HK-2 (cell line): ENCODE data around the gene TRABD2B.

Experiments used
- DNase-seq: peaks from one replicate; pipeline ENCODE4 v3.0.0-alpha.2; 2018; ENCODE audit not compliant: unreplicated experiment

Gene TRABD2B

DNA sequence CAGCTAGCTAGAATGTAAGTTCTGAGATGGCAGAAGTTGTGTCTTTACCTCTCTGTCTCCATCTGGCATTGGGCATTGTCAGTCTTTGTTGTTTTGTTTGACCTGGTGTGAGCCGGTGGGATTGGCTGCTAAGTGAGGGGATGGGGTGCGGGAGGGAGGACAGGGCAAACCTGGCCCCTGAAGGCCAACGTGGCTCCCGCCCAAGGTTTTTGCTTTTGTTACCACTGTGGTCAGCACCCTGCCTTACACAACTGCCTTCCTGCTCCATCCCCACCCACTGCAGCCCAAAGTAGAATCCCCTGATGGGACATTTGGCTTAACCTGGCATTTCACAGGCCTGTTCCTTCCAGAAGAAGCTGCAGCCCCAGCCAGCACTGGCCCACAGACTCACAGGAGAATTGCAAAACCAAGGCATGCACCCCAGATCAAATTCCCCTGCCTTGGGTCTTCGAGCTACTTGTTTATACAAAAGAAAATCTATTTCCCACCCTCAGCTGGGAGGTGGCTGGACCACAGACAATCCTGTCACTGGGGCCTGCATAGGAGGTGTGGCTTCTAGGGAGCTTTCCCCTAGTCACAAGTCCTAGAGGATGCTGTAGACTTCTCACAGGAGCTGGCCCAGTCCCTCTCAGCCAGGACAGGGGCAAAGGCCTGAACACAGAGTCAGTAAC, 147.5 kb downstream of the TRABD2B start:
- no peak for DNase-seq

DNA sequence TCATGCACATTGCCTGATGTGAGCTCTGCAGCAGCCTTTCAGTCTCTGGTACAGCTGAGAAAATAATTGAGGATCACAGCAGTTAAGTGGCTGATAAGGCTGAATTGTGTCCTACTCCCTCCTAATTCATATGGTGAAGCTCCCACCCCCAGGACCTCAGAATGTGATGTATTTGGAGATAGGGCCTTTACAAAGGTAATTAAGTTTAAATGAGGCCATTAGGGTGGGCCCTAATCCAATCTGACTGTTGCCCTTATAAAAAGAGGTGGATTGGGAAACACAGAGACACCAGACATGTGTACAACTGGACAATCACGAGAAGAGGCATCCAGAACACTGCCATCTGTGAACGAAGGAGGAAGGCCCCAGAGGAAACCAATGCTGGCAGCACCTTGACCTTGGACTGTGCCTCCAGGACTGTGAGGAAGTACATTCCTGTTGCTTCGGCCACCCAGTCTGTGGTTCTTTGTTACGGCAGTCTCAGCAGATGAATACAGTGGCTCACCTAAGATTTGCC, 148.1 kb downstream of the TRABD2B start:
- no peak for DNase-seq

GRCh38 chr1:47847763-47848162, 149.4 kb downstream of the TRABD2B start:
- no peak for DNase-seq

DNA sequence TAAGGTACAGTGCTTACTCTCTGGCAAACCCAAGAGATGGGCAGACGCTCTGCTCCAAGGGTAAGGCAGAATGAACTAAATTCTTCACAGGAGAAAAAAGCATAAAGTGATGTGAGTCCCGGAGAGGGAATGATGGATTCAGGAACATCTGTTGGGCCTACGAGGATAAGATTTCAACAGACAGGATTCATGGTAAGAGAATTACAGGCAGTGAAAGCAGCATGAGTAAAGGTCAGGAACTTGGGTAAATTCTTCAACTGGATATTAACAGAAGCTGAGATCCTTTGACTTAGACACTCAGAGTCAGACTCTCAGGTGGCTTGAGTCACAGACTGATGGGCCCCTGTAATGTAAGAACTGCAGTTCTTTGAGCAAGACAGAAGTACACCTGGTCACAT, 152.6 kb downstream of the TRABD2B start:
- no peak for DNase-seq

- DNase-seq = no peak
Measured at GRCh38 chr1:47843781-47844557, 153.2 kb downstream of the TRABD2B start.

DNA sequence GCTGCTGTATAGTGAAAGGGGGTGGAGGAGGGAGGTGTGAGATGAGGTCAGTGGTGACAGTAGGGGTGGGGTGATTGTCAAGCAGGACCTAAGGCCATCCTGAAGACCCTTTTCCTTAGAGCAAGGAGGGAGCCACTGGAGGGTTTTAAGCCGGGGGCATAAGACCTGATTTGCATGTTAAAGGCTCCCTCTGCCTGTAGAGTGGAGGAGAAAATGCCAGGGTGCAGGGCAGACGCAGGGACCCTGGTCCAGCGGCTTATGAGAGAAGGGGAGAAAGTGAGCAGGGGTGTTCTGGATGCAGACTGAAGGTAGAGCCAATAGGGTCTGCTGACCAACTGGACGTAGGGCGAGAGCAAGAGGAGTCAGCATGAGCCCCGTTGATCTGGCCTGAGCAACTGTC, 154.1 kb downstream of the TRABD2B start:
- no peak for DNase-seq

DNA sequence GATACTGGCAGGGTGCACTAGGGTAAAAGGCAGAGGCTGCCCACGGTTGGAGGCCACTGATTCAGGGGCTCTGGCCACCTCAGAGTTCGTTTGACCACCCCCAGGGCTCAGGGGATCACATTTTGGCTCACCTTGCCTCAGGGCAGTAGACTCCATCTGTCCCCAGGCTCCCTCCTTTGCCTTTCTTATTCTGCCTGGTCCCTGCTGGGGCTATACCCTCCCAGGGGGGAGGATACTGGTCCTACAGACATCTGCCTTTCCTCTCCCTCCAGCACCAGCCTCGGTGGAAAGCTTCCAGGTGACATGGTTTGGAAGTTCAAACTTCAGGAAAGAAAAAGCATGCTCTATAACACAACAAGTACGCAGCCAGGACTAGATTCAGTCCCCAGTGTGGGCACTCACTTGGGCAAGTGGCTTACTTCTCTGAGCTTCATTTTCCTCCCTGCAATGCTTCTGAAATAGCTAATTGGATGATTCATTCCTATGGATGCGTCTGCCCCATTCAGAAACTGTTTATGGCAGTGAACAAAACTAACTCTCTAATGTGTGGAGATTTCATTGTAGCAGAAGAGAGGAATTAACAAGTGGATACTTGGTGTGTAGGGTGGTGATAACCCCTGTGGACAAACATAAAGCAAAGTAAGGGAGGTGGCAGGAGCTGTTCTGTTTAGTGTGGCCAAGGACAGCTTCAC, 154.8 kb downstream of the TRABD2B start:
- DNase-seq = no peak

GRCh38 chr1:47841356-47841755, 155.8 kb downstream of the TRABD2B start:
- DNase-seq = no peak

DNA sequence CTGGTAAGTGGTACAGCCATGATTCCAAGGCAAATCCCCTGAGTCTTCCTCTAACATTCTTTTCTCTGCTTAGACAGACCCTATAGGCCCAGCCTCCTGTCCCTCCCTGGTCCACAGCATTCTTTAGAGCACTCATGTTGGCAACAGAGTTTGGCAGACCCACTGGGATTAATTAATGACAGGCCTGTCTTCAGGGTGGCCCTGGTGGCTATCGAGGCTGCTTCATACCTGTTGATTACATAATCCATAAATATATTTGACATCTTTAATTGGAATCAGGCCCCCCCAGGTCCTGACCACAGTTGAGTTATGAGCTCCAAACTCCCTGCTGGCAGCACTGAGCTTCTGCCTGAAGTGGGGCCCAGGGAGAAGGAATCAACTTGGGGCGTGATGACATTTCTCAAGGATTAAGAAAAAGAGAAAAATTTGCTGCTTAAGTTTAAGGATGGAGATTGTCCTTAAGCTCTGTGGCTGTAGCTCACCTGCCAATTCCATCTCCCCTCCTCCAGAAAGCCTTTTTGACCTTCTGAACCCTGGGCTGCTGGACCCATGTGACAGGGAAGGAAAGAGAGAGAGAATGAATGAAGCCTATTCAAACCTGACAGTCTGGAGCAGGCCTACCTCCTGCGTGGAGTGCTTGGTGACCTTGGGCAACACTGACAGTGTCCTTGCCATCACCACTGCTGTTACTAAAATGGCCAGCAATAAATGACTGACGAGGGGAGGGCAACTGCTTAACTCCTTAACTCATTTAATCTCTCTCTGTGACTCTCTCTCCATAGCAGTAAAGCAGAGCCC, 156.6 kb downstream of the TRABD2B start:
- no peak for DNase-seq

DNA sequence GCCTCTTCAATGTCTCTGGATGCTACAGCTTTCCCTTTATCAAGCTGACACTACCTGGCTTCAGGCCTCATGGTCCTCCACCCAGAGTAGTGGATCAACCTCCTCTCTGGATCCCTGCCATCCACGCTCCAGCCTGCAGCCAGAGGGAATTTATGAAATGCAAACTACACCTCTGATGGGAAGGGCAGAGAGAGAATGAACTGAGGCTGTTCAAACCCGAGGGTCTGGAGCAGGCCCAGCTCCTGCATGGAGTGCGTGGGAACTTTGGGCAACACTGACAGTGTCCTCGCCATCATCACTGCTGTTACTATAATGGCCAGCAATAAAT, 157.8 kb downstream of the TRABD2B start:
- no peak for DNase-seq

DNA sequence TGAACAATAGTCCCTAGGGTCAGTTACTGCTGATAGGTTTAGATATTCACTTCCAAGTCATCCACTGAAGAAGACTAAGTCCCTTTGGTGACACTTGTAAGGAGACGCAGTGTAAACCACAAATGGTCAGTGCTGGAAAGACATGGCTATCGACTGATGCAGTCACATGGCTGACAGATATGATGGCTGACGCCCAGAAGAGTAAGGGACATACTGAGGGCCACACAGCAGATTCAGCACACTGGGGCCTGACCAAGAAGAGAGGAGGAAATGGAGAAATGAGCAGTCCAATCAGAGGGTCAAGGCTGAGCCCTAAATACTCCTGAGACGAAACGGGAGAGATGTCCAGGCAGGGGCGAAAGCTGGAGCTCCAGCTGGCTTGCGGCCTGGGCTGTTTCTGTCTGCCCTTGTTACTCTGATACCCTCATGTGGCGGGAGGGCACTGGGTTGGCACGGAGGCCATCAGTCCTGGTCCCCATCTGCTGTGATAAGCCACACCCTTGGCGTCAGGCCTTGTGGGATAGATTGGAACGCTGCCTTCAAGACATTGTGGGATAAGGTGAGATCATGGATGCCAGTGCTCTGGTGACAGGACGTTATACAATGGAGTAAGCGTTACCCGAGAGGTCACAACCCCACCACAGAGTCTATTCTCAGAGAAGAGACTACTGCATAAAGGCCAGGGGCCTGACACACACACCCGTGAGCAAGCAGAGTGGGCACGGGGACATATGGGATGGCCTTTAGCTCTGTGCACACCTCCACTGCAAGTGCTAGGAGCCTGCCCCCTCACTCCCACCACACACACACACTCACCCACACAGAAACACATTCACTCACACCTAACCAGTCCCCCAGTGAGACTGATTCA, 158.4 kb downstream of the TRABD2B start:
- no peak for DNase-seq

DNA sequence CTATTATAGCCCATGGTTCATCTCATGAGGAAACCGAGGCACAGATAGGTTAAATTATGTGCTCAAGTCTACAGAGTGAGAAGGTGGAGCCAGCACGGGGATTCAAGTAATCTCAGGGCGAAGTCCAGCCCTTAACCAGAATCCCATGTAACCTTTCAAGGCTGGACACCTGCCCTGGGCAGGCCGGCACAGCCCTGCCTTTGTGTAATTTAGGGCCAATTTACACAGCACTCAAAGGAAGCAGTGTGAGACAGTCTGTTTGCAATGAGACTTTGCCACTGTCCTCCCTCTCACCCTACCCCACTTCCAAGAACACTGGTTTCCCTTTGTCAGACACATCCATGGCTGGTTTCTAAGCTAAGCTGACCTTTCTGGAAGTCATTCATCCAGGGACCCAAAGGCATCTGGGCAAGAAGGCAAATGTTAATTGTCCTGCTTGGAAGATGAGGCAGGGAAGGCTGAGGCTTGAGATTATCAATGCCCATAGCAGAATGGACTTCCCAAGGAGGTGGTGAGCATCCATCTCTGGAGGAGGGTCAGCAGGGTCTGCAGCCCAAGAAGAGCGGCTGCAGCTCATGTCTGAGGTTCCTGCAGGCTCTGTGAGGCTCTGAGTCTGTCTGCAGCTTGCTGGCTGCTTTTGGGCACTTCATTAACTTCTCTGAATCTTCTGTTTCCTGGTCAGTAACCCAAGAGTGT, 159.2 kb downstream of the TRABD2B start:
- DNase-seq = no peak

- no peak for DNase-seq
Measured at GRCh38 chr1:47837056-47837830, 159.9 kb downstream of the TRABD2B start.

DNA sequence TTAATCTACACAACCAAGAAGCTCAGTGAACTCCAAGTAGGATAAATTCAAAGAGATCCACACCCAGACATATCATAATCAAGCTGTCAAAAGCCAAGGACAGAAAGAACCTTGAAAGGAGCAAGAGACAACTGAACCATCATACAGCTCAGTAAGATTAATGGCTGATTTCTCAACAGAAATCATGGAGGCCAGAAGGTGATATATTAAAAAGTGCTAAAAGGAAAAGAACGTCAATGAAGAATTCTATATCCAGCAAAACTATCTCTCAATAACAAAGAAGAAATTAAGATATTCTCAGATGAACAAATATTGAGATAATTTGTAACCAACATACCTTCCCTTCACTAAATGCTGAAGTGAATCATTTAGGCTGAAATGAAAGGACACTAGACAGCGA, 161.8 kb downstream of the TRABD2B start:
- DNase-seq = no peak

- no peak for DNase-seq
Measured at GRCh38 chr1:47834326-47834725, 162.9 kb downstream of the TRABD2B start.

DNA sequence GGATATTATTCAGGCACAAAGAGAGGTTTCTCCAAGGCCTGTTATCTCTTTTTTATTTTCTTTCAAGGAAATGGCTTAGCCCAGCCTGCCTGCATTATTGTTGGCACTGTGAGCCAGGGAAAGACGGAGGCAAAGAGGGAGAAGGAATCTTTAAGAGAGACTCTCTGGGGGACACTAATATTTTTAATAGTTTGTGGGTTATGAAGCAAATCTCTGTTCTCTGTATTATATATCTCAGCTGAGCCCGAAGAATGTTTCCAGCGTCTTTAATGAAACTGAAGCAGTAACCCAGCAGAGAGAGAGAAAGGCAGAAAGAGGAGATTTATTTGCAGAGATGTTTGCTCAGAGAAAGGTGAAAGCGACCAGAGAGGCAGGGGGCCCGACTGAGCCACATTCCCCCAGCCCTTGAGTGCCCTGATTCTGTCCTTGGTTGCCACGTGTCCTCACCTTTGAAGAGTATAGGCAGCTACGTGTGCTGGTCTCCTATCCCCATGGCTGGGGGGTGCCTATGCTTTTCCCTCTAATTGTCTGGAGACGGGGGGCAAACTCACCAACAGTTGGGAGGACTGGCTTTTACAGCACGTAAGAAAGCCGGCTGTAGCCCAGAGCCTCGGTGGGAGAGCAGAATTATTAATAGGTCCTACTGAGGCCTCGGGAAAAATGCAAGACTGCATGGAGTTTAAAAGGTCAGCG, 166.4 kb downstream of the TRABD2B start:
- DNase-seq = no peak

DNA sequence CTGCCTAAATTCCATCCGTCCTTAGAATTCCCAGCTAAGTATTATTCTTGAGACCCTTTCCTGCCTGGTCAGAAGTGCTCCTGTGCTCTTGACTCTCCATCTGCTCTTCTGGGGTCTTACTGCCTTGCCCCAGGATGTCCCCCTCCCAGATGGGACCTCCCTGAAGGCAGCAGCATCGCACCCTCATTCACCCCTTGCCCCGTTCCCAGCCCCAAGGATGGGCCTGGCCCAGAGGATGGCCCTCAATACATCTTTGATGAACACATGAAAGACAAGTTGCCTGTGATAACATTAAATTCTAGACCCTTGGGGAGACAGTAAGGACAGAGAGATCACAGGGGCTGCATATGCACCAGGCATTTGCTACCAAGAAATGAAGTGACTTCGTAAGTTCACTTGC, 167.2 kb downstream of the TRABD2B start:
- no peak for DNase-seq

- DNase-seq = no peak
Measured at GRCh38 chr1:47828978-47829377, 168.2 kb downstream of the TRABD2B start.

- DNase-seq = no peak
Measured at GRCh38 chr1:47827109-47827508, 170.1 kb downstream of the TRABD2B start.
